ENCODE measurements around the gene SOAT2. TPM values are rescaled to one million over a fixed set of nuclear protein-coding genes. Genes with fewer than 3 reads are reported as not detected.

SOAT2 gene
- total RNA-seq, 4 donors from 2014 or later, result 0.82 TPM; not detected in 3

GRCh38 chr12:53166837-53167236 is 63.6 kb downstream of the SOAT2 start:
- TF ChIP-seq CTCF (IDR thresholded peaks at IDR 0.05) (no peak), POLR2A (IDR thresholded peaks at IDR 0.05) (no peak)
- Histone ChIP-seq H3K27ac (no peak overlapping the region), H3K36me3 (no peaks in the 10 kb centered on the region), H3K4me3 (no peak overlapping the region), H3K4me1 (no peaks in the 10 kb centered on the region), H3K27me3 (no peaks in the 10 kb centered on the region), H3K9me3 (no peaks in the 10 kb centered on the region)
- intact Hi-C loops (cut with DNase I; ENCODE audit: low total_unique reads), result no loop called here
- no peak for DNase-seq

- H3K4me1 ChIP-seq, result no peaks in the 10 kb centered on the region
- no peaks in the 10 kb centered on the region for H3K36me3 ChIP-seq
- H3K27me3 ChIP-seq, result no peaks in the 10 kb centered on the region
- no peak overlapping the region for H3K4me3 ChIP-seq
- no peak overlapping the region for H3K27ac ChIP-seq
- intact Hi-C loops (cut with DNase I; ENCODE audit: low total_unique reads), result no loop called here
- TF ChIP-seq POLR2A (IDR thresholded peaks at IDR 0.05) (no peak), CTCF (IDR thresholded peaks at IDR 0.05) (no peak)
- H3K9me3 ChIP-seq, result no peaks in the 10 kb centered on the region
- no peak for DNase-seq
Measured at GRCh38 chr12:53169644-53170043, 66.4 kb downstream of the SOAT2 start.

GRCh38 chr12:53170215-53170614 is 66.9 kb downstream of the SOAT2 start:
- Histone ChIP-seq H3K4me1 (no peaks in the 10 kb centered on the region), H3K36me3 (no peaks in the 10 kb centered on the region), H3K27ac (no peak overlapping the region), H3K27me3 (no peaks in the 10 kb centered on the region), H3K4me3 (no peak overlapping the region), H3K9me3 (no peaks in the 10 kb centered on the region)
- peak in 1 of 2 donors; percentile 7 for DNase-seq
- no peak for TF ChIP-seq POLR2A (IDR thresholded peaks at IDR 0.05)
- TF ChIP-seq CTCF (IDR thresholded peaks at IDR 0.05), result no peak
- intact Hi-C loops (cut with DNase I; ENCODE audit: low total_unique reads), result no loop called here

GRCh38 chr12:53170876-53171724 is 67.8 kb downstream of the SOAT2 start:
- no peak for TF ChIP-seq POLR2A (IDR thresholded peaks at IDR 0.05)
- no peak for TF ChIP-seq CTCF (IDR thresholded peaks at IDR 0.05)

GRCh38 chr12:53171725-53172329 is 68.5 kb downstream of the SOAT2 start:
- TF ChIP-seq POLR2A (IDR thresholded peaks at IDR 0.05) (no peak), CTCF (IDR thresholded peaks at IDR 0.05) (no peak)
- peak; percentile 42 to 55 for DNase-seq
- Histone ChIP-seq H3K4me1 (no peaks in the 10 kb centered on the region), H3K27me3 (no peaks in the 10 kb centered on the region), H3K27ac (peak overlapping the region in 1 of 2 donors; percentile 43), H3K4me3 (no peak overlapping the region), H3K36me3 (no peaks in the 10 kb centered on the region), H3K9me3 (no peaks in the 10 kb centered on the region)
- intact Hi-C loops (cut with DNase I; ENCODE audit: low total_unique reads), result no loop called here

More at GRCh38 chr12:53170876-53171724, 67.8 kb downstream of the SOAT2 start:
- Histone ChIP-seq H3K27me3 (no peaks in the 10 kb centered on the region), H3K4me1 (no peaks in the 10 kb centered on the region), H3K4me3 (no peak overlapping the region), H3K36me3 (no peaks in the 10 kb centered on the region), H3K9me3 (no peaks in the 10 kb centered on the region), H3K27ac (peak overlapping the region in 1 of 2 donors; percentile 43)
- DNase-seq, result peak in 1 of 2 donors; percentile 9
- intact Hi-C loops (cut with DNase I; ENCODE audit: low total_unique reads), result no loop called here

Data from uterus (tissue), 4 donors.